Karpas-422 (cell line): ENCODE results near the gene ATXN2. TPM values are rescaled to one million over a fixed set of nuclear protein-coding genes. Genes with fewer than 3 reads are reported as not detected.
"Not testable (repeated sequence)": the region's sequence is repeated elsewhere in the genome, so short reads cannot be mapped to it uniquely, and the experiment has no call there.

Experiments
- DNase-seq: peaks from one replicate; pipeline ENCODE4 v3.0.0-alpha.2; 2015
- H2AFZ ChIP-seq: fragments of 200-600 bp; sonication (generic); 2 replicates; pipeline ENCODE4 v1.6.1; 2014; ENCODE audit warnings: antibody characterized with exemption, low read length, mixed read lengths
- H3K27ac ChIP-seq: fragments of 200-600 bp; sonication (generic); 2 replicates; pipeline ENCODE4 v1.5.1; 2014; ENCODE audit warnings: mild to moderate bottlenecking, low read length, moderate library complexity
- H3K27me3 ChIP-seq: fragments of 200-600 bp; sonication (generic); 2 replicates; pipeline ENCODE4 v1.6.1; 2014; ENCODE audit warnings: low read length, mixed read lengths
- H3K36me3 ChIP-seq: fragments of 200-600 bp; sonication (generic); 2 replicates; pipeline ENCODE4 v1.6.1; 2014; ENCODE audit warnings: low read length, mixed read lengths; ENCODE audit not compliant: insufficient read depth
- H3K4me1 ChIP-seq: fragments of 200-600 bp; sonication (generic); 2 replicates; pipeline ENCODE4 v1.6.1; 2014; ENCODE audit warnings: mild to moderate bottlenecking, low read length, mixed read lengths
- H3K4me2 ChIP-seq: fragments of 200-600 bp; sonication (generic); 2 replicates; pipeline ENCODE4 v1.6.1; 2014; ENCODE audit warnings: low read length, low read depth, mild to moderate bottlenecking; ENCODE audit not compliant: poor library complexity, severe bottlenecking
- H3K4me3 ChIP-seq: fragments of 200-600 bp; sonication (generic); 2 replicates; pipeline ENCODE4 v1.5.1; 2014; ENCODE audit warnings: mild to moderate bottlenecking, antibody characterized with exemption, low read length, mixed read lengths
- H3K79me2 ChIP-seq: fragments of 200-600 bp; sonication (generic); 2 replicates; pipeline ENCODE4 v1.6.1; 2014; ENCODE audit warnings: mild to moderate bottlenecking, low read length, mixed read lengths
- H3K9ac ChIP-seq: fragments of 200-600 bp; sonication (generic); 2 replicates; pipeline ENCODE4 v1.6.0; 2014; ENCODE audit warnings: low read length
- H3K9me2 ChIP-seq: fragments of 200-600 bp; sonication (generic), shearing (Covaris generic); replicated peaks from 2 replicates; pipeline ENCODE4 v1.6.0; 2014; ENCODE audit warnings: mild to moderate bottlenecking, low read length, moderate library complexity; ENCODE audit not compliant: insufficient read depth
- H3K9me3 ChIP-seq: fragments of 300-700, 200-600 bp; sonication (generic); 2 replicates; pipeline ENCODE4 v1.6.1; 2014; ENCODE audit warnings: low read length, mixed read lengths
- H4K20me1 ChIP-seq: fragments of 200-600 bp; sonication (generic); 2 replicates; pipeline ENCODE4 v1.6.1; 2014; ENCODE audit warnings: mild to moderate bottlenecking, antibody characterized with exemption, low read length, low read depth; ENCODE audit not compliant: insufficient read depth
- total RNA-seq: library from RNA; depleted of rRNA; stranded (reverse); fragments of >200 nt; shearing (Covaris generic); gene quantifications from 2 replicates; pipeline ENCODE4 v1.2.3, GENCODE V29; 2014; ENCODE audit warnings: low replicate concordance

The ATXN2 gene
- total RNA-seq, 1 experiment from 2014 or later, result 50.6 TPM

- Histone ChIP-seq H3K79me2 (no peaks in the 10 kb centered on the region), H3K27ac (no peak overlapping the region), H2AFZ (no peak overlapping the region), H3K9me2 (no peaks in the 10 kb centered on the region), H3K9ac (no peak overlapping the region), H3K4me2 (no peak overlapping the region), H3K4me1 (no peaks in the 10 kb centered on the region), H3K36me3 (no peaks in the 10 kb centered on the region), H4K20me1 (no peaks in the 10 kb centered on the region), H3K9me3 (no peaks in the 10 kb centered on the region), H3K4me3 (no peak overlapping the region), H3K27me3 (no peaks in the 10 kb centered on the region)
- DNase-seq, result no peak
Observed at GRCh38 chr12:111635524-111635923, 36.4 kb upstream of the ATXN2 start.

DNA sequence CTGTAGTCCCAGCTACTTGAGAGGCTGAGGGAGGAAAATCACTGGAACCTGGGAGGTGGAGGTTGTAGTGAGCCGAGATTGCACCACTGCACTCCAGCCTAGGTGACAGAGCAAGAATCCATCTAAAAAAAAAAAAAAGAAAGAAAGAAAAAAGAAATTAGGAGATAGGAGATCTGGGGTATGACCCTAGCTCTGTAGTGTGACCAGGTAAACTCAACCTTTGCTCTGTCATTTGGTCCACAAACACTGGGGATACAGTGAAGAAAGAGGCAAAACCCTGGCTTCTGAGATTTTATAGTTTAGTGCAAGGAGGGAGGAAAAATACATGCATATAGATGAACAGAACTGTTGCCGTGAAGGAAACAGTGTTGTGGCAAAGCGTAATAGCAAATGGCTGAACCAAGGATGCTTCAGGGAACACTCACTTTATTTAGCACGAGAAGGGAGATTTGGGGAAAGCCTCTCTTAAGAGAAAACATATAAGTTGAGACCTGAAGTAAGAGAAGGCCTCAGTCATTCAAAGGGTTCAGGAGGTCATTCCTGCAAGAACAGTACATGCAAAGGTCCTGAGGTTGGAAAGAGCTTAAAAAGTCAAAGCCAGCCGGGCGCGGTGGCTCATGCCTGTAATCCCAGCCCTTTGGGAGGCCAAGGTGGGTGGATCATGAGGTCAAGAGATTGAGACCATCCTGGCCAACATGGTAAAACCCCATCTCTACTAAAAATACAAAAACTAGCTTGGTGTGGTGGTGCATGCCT lies 29.6 kb upstream of the ATXN2 start:
- H3K9me2 ChIP-seq, result no peaks in the 10 kb centered on the region
- H2AFZ ChIP-seq, result no peak overlapping the region
- no peaks in the 10 kb centered on the region for H4K20me1 ChIP-seq
- DNase-seq, result no peak
- H3K4me3 ChIP-seq, result no peak overlapping the region
- H3K36me3 ChIP-seq, result no peaks in the 10 kb centered on the region
- no peaks in the 10 kb centered on the region for H3K27me3 ChIP-seq
- H3K79me2 ChIP-seq, result no peaks in the 10 kb centered on the region
- H3K4me1 ChIP-seq, result no peaks in the 10 kb centered on the region
- no peak overlapping the region for H3K4me2 ChIP-seq
- H3K27ac ChIP-seq, result no peak overlapping the region
- H3K9ac ChIP-seq, result no peak overlapping the region
- H3K9me3 ChIP-seq, result no peaks in the 10 kb centered on the region

- no peaks in the 10 kb centered on the region for H3K27me3 ChIP-seq
- H3K4me3 ChIP-seq, result no peak overlapping the region
- H3K79me2 ChIP-seq, result no peaks in the 10 kb centered on the region
- no peaks in the 10 kb centered on the region for H3K4me1 ChIP-seq
- no peak overlapping the region for H3K4me2 ChIP-seq
- H3K27ac ChIP-seq, result no peak overlapping the region
- H3K9me3 ChIP-seq, result no peaks in the 10 kb centered on the region
- no peak overlapping the region for H3K9ac ChIP-seq
- no peaks in the 10 kb centered on the region for H4K20me1 ChIP-seq
- H3K9me2 ChIP-seq, result no peaks in the 10 kb centered on the region
- DNase-seq, result no peak
- no peak overlapping the region for H2AFZ ChIP-seq
- H3K36me3 ChIP-seq, result no peaks in the 10 kb centered on the region
Observed at GRCh38 chr12:111626230-111626629, 27.1 kb upstream of the ATXN2 start.

DNA sequence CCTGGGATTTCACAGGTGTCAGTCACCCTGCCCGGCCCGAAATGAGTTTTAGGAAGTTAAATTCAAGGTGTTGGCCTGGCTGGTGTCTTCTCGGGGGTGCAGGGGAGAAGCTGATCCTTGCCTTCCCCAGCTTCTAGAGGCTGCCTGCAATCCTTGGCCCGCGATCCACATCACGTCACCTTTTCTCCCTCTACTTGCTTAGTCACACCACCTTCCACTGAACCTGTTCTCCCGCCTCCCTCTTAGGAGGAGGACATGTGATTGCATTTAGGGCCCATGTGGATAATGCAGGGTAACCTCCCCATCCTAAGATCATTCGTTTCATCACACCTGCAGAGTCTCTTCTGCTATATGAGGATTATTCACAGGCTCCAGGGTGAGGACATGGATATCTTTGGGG lies 25.4 kb upstream of the ATXN2 start:
- no peaks in the 10 kb centered on the region for H3K9me2 ChIP-seq
- no peaks in the 10 kb centered on the region for H3K36me3 ChIP-seq
- H3K9ac ChIP-seq, result no peak overlapping the region
- DNase-seq, result no peak
- no peak overlapping the region for H2AFZ ChIP-seq
- no peaks in the 10 kb centered on the region for H3K27me3 ChIP-seq
- H3K79me2 ChIP-seq, result no peaks in the 10 kb centered on the region
- no peak overlapping the region for H3K4me3 ChIP-seq
- H3K4me1 ChIP-seq, result no peaks in the 10 kb centered on the region
- no peak overlapping the region for H3K4me2 ChIP-seq
- no peak overlapping the region for H3K27ac ChIP-seq
- H4K20me1 ChIP-seq, result no peaks in the 10 kb centered on the region
- no peaks in the 10 kb centered on the region for H3K9me3 ChIP-seq

- H3K9me3 ChIP-seq, DNase-seq, H3K27me3 ChIP-seq, H2AFZ ChIP-seq, H4K20me1 ChIP-seq, H3K4me2 ChIP-seq, H3K36me3 ChIP-seq, H3K79me2 ChIP-seq, H3K4me1 ChIP-seq, H3K9me2 ChIP-seq, H3K9ac ChIP-seq, H3K4me3 ChIP-seq, H3K27ac ChIP-seq: not testable (repeated sequence)
Observed at GRCh38 chr12:111617841-111618240, 18.7 kb upstream of the ATXN2 start.

GRCh38 chr12:111616177-111616623 lies 17.1 kb upstream of the ATXN2 start:
- H3K27me3 ChIP-seq, result no peaks in the 10 kb centered on the region
- no peak for DNase-seq
- no peaks in the 10 kb centered on the region for H4K20me1 ChIP-seq
- no peaks in the 10 kb centered on the region for H3K9me3 ChIP-seq
- no peak overlapping the region for H3K4me3 ChIP-seq
- no peak overlapping the region for H3K27ac ChIP-seq
- no peaks in the 10 kb centered on the region for H3K4me1 ChIP-seq
- no peaks in the 10 kb centered on the region for H3K36me3 ChIP-seq
- no peak overlapping the region for H2AFZ ChIP-seq
- H3K4me2 ChIP-seq, result no peak overlapping the region
- H3K9ac ChIP-seq, result no peak overlapping the region
- no peaks in the 10 kb centered on the region for H3K79me2 ChIP-seq
- no peaks in the 10 kb centered on the region for H3K9me2 ChIP-seq

GRCh38 chr12:111607239-111607638 lies 8.1 kb upstream of the ATXN2 start:
- Histone ChIP-seq H3K27ac (no peak overlapping the region), H3K4me1 (peaks cover 3% of the 10 kb centered on the region; the same call in 1 of the 2 replicates), H3K9me3 (no peaks in the 10 kb centered on the region), H3K27me3 (no peaks in the 10 kb centered on the region), H3K9ac (no peak overlapping the region), H3K4me2 (no peak overlapping the region), H3K4me3 (no peak overlapping the region), H3K36me3 (no peaks in the 10 kb centered on the region), H3K9me2 (no peaks in the 10 kb centered on the region), H3K79me2 (no peaks in the 10 kb centered on the region), H4K20me1 (no peaks in the 10 kb centered on the region), H2AFZ (no peak overlapping the region)
- no peak for DNase-seq

GRCh38 chr12:111606767-111607230 lies 7.7 kb upstream of the ATXN2 start:
- Histone ChIP-seq H3K9ac (no peak overlapping the region), H3K4me3 (no peak overlapping the region), H3K79me2 (no peaks in the 10 kb centered on the region), H3K27ac (no peak overlapping the region), H3K36me3 (no peaks in the 10 kb centered on the region), H3K4me1 (peaks cover 3% of the 10 kb centered on the region; the same call in 1 of the 2 replicates), H3K9me2 (no peaks in the 10 kb centered on the region), H3K27me3 (no peaks in the 10 kb centered on the region), H2AFZ (no peak overlapping the region), H3K4me2 (no peak overlapping the region), H4K20me1 (no peaks in the 10 kb centered on the region), H3K9me3 (no peaks in the 10 kb centered on the region)
- DNase-seq, result no peak
